ENCODE data around the gene PACSIN2.

The PACSIN2 gene

DNA sequence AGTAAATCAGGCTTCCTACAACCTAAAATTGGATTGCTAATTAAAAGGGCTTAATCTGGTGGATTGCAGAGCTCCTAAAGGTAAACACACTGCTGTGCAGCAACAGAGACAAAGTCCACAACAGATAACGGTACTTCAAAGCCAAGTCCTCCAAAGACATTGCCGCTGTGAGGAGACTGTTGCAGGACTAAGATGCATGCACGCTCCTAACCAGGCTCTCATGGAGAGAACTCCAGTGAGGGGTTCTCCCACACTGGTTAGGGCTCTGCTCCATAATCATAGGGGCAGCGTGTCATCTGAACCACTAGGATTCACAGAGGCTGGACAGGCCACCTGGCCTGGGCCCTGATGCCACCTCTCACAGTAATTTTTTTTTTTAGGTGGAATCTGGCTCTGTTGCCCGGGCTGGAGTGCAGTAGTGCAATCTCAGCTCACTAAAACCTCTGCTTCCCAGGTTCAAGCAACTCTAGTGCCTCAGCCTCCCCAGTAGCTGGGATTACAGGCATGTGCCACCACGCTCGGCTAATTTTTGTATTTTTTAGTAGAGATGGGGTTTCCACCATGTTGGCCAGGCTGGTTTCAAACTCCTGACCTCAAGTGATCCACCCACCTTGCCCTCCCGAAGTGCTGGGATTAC is 101.0 kb downstream of the PACSIN2 start:
- no peak overlapping the region for H3K4me3 ChIP-seq (ENCODE audit: low read depth, low read length)
- TF ChIP-seq, protein P1, sequence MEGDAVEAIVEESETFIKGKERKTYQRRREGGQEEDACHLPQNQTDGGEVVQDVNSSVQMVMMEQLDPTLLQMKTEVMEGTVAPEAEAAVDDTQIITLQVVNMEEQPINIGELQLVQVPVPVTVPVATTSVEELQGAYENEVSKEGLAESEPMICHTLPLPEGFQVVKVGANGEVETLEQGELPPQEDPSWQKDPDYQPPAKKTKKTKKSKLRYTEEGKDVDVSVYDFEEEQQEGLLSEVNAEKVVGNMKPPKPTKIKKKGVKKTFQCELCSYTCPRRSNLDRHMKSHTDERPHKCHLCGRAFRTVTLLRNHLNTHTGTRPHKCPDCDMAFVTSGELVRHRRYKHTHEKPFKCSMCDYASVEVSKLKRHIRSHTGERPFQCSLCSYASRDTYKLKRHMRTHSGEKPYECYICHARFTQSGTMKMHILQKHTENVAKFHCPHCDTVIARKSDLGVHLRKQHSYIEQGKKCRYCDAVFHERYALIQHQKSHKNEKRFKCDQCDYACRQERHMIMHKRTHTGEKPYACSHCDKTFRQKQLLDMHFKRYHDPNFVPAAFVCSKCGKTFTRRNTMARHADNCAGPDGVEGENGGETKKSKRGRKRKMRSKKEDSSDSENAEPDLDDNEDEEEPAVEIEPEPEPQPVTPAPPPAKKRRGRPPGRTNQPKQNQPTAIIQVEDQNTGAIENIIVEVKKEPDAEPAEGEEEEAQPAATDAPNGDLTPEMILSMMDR (IDR thresholded peaks at IDR 0.05; ENCODE audit: low read depth, low read length) = no peak

DNA sequence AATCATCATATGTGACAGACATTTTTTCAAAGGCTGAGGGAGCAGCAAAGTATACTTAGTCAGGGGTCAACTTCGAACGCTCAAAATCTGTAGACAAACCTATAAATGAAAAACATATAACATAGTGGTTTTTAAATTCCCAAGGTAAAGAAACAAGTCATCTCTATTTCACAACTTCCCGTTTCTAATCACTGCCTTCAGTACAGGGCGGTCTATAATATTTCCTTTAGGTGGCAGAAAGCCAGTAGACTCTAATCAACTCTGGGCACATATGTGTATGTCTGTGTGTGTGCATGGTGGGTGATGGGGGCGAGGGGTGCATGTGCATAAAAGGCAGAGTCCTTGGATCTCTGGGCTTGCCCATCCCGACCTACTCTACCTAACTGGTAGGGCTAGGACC is 102.9 kb downstream of the PACSIN2 start:
- TF ChIP-seq, protein P1 (IDR thresholded peaks at IDR 0.05; ENCODE audit: low read depth, low read length) = no peak
- H3K4me3 ChIP-seq (ENCODE audit: low read depth, low read length) = no peak overlapping the region

DNA sequence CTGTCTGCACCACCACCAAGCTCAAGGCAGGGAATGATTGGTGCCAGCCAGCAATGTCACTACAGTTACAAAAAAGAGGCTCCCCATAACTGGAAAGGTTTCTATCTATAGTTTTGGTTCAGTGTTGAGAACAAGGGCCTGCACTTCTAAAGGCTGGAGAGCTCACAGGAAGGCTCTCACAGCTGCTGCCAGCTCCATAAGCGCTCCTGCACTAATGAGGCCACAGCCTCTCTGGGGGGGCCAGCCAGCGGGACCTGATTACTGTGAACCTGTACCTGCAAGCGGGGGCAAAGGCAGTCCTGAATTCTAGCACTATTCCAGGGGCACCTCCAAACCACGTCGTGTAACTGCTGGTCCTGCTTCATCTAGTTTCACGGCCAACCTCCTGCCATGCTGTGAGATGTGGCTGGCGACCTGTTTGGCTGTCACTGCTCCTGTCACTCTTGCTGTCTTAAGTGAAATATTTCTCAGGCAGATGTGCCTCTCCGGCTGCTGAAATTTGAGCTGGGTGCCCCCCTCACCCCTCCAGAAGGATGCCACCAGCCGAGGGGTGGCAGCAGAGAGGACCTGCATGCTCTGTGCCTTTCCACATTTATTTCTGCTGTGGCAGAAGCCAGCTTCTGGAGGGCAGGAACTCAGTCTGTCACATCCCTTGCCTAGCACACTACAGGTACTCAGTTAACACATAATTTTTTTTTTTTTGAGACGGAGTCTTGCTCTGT is 104.6 kb downstream of the PACSIN2 start:
- no peak overlapping the region for H3K4me3 ChIP-seq (ENCODE audit: low read depth, low read length)
- TF ChIP-seq, protein P1 (IDR thresholded peaks at IDR 0.05; ENCODE audit: low read depth, low read length) = no peak

DNA sequence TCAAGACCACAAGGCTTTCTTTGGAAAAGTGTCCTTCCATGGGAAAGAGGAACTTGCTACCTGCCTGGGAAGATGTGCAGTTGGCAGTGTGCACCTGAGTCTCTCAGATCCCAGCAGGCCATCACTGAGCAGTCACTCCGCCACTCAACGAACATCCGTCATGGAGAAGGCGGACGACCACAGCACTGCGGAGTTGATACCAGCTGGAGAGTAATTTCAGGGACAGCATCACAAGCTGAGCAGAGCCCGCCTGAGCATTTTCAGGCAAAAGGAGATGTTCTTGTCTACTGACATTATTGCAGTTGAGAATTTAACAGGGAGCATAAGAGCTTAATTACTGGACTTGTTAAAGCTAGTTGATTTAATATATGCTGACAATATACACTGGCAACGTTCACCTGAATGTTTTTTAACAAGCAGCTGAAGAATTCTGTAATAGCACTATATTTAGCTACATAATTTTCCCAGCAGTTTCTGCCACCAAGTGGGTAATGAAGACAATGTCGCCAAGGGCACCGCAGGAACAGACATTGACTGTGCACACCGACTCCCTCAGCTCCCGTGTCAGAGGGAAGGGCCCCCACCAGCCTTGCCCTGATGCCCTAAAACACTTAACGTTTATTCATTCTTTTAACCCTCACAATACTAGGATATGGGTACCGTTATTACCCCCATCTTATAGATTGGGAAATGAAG is 105.4 kb downstream of the PACSIN2 start:
- TF ChIP-seq, protein P1 (IDR thresholded peaks at IDR 0.05; ENCODE audit: low read depth, low read length) = no peak
- H3K4me3 ChIP-seq (ENCODE audit: low read depth, low read length) = no peak overlapping the region

DNA sequence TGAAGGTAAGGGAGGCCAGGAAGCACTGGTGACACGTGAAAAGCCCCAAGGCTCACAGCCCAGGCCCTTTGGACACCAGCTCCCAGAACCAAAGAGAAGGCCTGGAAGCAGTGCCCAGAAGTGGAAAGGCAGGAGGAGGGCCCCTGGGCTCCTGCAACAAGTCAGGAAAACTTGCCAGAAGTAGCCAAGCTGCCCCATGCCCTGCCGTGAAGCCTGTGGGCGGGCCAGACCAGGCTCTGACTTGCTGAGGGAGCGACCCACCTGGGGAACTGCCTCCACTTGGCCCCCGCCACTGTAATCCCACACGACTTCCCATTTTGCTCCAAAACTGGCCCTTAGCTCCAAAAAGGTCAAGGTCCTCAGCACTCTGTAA is 106.6 kb downstream of the PACSIN2 start:
- TF ChIP-seq, protein P1 (IDR thresholded peaks at IDR 0.05; ENCODE audit: low read depth, low read length) = no peak

DNA sequence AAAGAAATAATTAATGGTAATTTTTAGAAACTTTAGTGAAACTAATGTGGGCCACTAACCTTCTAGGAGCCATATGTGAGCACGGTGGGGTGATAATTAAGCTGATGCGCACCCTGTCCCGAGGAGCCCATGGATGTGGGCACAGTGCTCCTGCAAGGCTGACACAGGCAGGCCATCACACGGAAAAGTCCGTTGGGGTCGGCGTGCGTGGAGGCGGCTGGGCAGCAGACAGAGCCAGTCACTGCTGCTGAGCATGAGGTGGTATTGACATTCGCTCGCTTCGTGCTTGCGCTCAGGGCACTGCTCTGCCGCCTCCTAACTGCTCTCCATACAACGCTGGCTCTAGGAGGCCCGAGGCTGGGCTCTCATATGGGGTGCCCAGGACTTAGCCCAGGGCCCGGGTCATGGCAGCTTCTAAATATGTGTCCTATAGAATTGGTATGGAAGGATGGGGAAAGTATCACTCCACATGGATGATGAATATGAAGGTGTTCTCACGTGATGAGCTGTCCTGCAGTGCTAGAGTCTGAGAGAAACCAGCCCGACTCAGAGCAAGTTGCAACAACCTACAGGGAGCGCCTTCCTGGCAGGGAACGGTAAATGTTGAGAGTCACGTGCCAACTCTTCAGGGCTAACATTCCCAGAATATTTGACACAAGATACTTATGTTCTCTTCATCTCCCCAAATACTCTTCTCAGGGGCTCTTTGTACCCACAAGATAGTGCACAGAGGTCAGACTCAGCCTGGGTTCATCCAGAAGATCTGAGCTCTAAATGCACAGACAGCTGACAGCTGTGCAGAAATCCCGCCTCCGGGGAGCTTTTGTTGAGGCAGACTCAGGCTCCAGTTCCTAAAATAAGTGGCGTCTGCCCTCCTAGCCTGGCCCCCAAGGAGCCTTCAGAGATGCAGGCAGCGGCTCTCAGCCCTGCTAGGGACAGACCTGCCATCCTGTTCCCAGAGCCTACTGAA is 107.3 kb downstream of the PACSIN2 start:
- TF ChIP-seq, protein P1 (IDR thresholded peaks at IDR 0.05; ENCODE audit: low read depth, low read length) = no peak
- H3K4me3 ChIP-seq (ENCODE audit: low read depth, low read length) = no peak overlapping the region

More for the DNA sequence above, 106.6 kb downstream of the PACSIN2 start:
- no peak overlapping the region for H3K4me3 ChIP-seq (ENCODE audit: low read depth, low read length)

Data from WI38 (cell line).